Caco-2 (cell line): ENCODE measurements around the gene NR4A3. TPM values are rescaled to one million over a fixed set of nuclear protein-coding genes. Genes with fewer than 3 reads are reported as not detected.

Source experiments
- BruUV-seq: library from RNA; stranded (reverse); fragments of 400-500 nt; replicated peaks from 2 replicates; lab custom pipeline; 2021; lab: Mats Ljungman, UMichigan
- CTCF ChIA-PET: fragments of 300-600 bp; sonication (Branson Sonifier 250); formaldehyde crosslinking; loops from one replicate; lab custom pipeline; 2022; ENCODE audit warnings: antibody characterized with exemption; lab: Charles Lee
- POLR2A ChIA-PET: fragments of 300-600 bp; sonication (Branson Sonifier 250); formaldehyde crosslinking; loops from one replicate; lab custom pipeline; 2022; ENCODE audit warnings: antibody characterized with exemption; lab: Charles Lee
- DNase-seq, 2 experiments: peaks; one replicate each; pipeline versions ENCODE4 v3.0.0 to v3.0.0-alpha.2; 2020 to 2022
- H3K27me3 ChIP-seq: replicated peaks from 2 replicates; pipeline ENCODE4 v1.6.0; 2011; ENCODE audit warnings: low read length; ENCODE audit not compliant: control insufficient read depth, insufficient read depth
- H3K36me3 ChIP-seq: 2 replicates; pipeline ENCODE4 v1.5.1; 2011; ENCODE audit warnings: low read length; ENCODE audit not compliant: control insufficient read depth, insufficient read depth
- H3K4me1 ChIP-seq: fragments of 250-450 bp; sonication (Bioruptor Pico); 2 replicates; pipeline ENCODE4 v1.5.1; 2020; ENCODE audit warnings: mild to moderate bottlenecking
- H3K4me3 ChIP-seq: 2 replicates; pipeline ENCODE4 v1.5.1; 2011; ENCODE audit warnings: low read depth, mild to moderate bottlenecking, control low read depth, low read length
- H3K9me3 ChIP-seq: fragments of 250-450 bp; sonication (Bioruptor Pico); 2 replicates; pipeline ENCODE4 v1.5.1; 2020; ENCODE audit warnings: mild to moderate bottlenecking, moderate library complexity
- H3K27ac Mint-ChIP-seq: one replicate; pipeline ENCODE4 v1.8.0; 2022; ENCODE audit warnings: mixed read lengths; ENCODE audit not compliant: unreplicated experiment
- H3K27me3 Mint-ChIP-seq: one replicate; pipeline ENCODE4 v1.8.0; 2022; ENCODE audit warnings: mixed read lengths; ENCODE audit not compliant: insufficient read depth, unreplicated experiment
- H3K36me3 Mint-ChIP-seq: one replicate; pipeline ENCODE4 v1.8.0; 2022; ENCODE audit warnings: mild to moderate bottlenecking, mixed read lengths; ENCODE audit not compliant: insufficient read depth, unreplicated experiment
- H3K4me1 Mint-ChIP-seq: one replicate; pipeline ENCODE4 v1.8.0; 2022; ENCODE audit warnings: low read depth, mixed read lengths; ENCODE audit not compliant: unreplicated experiment
- H3K4me3 Mint-ChIP-seq: one replicate; pipeline ENCODE4 v1.8.0; 2022; ENCODE audit warnings: mild to moderate bottlenecking, moderate library complexity, mixed read lengths; ENCODE audit not compliant: unreplicated experiment
- H3K9me3 Mint-ChIP-seq: one replicate; pipeline ENCODE4 v1.8.0; 2022; ENCODE audit warnings: mixed read lengths; ENCODE audit not compliant: unreplicated experiment
- intact Hi-C: fragments of 100-400 bp; cut with micrococcal nuclease; formaldehyde crosslinking; loops from one replicate; pipeline ENCODE4 v1.10.0; 2022; ENCODE audit not compliant: unreplicated experiment
- total RNA-seq: library from RNA; stranded (reverse); gene quantifications from 2 replicates; pipeline ENCODE4 v1.2.3, GENCODE V29; 2022
- TF ChIP-seq, protein P1 (sequence below), 2 experiments: fragments of 200-600 bp in 1 of 2; IDR thresholded peaks; 1 replicate in 1 of 2; 2 replicates in 1 of 2; pipeline versions ENCODE4 v1.5.1 to v1.8.0; 2011 to 2022; ENCODE audit warnings: antibody characterized with exemption in 1 of 2, control low read depth in 1 of 2, inconsistent platforms in 1 of 2, low read depth in 1 of 2, low read length in 1 of 2, mild to moderate bottlenecking in 1 of 2, moderate library complexity in 1 of 2; ENCODE audit not compliant: insufficient read depth in 1 of 2, severe bottlenecking in 1 of 2, unreplicated experiment in 1 of 2

The NR4A3 gene
- total RNA-seq, 1 experiment from 2014 or later: 0.39 TPM

DNA sequence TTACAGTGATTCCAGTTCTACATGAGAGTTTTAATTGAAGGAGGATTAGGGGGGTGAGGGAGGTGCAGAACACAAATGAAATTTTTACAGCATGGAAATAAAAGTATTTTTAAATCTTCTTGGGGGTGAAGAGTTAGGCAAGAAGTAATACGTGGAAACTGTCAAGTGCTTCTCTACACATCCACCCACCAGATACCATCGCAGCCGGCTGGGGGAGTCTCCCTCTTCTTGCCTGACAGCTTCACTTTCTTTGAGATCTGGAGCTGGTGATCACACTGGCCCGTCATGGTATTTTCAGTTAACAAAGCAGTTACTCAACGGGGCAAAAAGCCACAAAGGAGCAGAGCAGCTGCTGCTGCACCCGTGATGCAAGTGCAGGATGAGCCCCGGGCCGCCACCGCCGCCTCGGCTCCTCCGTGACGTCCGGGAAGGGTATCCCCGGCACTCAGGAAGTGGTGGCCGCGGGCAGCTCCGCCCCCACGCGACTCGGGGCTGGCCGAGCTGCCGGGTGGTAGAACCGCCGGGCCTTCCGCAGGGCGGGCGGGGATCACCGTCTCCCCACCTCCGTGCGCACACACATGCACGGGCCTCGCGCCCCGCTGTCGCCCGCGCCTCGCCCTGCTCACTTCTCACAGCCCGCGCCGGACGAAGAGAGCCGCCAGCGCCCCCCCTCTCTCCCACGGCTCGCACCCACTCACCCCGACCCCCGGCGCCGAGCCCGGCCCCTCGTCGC lies 2.4 kb upstream of the NR4A3 start:
- Mint-ChIP-seq H3K27me3 (peaks cover 3% of the 10 kb centered on the region), H3K9me3 (no peaks in the 10 kb centered on the region), H3K27ac (peak overlapping the region; percentile 71), H3K4me3 (peak overlapping the region; percentile 72), H3K4me1 (peaks cover 7% of the 10 kb centered on the region), H3K36me3 (peaks cover 15% of the 10 kb centered on the region)
- BruUV-seq: no TSS peak
- Histone ChIP-seq H3K4me3 (peak overlapping the region; percentile 95), H3K27me3 (peaks cover 6% of the 10 kb centered on the region), H3K36me3 (no peaks in the 10 kb centered on the region), H3K9me3 (no peaks in the 10 kb centered on the region), H3K4me1 (peaks cover 4% of the 10 kb centered on the region; the same call in 1 of the 2 replicates)
- intact Hi-C loops: no loop called here
- ChIA-PET POLR2A (no interaction called here), CTCF (no interaction called here)
- DNase-seq: peak; percentile 88 to 89
- TF ChIP-seq, protein P1, sequence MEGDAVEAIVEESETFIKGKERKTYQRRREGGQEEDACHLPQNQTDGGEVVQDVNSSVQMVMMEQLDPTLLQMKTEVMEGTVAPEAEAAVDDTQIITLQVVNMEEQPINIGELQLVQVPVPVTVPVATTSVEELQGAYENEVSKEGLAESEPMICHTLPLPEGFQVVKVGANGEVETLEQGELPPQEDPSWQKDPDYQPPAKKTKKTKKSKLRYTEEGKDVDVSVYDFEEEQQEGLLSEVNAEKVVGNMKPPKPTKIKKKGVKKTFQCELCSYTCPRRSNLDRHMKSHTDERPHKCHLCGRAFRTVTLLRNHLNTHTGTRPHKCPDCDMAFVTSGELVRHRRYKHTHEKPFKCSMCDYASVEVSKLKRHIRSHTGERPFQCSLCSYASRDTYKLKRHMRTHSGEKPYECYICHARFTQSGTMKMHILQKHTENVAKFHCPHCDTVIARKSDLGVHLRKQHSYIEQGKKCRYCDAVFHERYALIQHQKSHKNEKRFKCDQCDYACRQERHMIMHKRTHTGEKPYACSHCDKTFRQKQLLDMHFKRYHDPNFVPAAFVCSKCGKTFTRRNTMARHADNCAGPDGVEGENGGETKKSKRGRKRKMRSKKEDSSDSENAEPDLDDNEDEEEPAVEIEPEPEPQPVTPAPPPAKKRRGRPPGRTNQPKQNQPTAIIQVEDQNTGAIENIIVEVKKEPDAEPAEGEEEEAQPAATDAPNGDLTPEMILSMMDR (IDR thresholded peaks at IDR 0.05; ENCODE audit: insufficient read depth in 1 of 2, low read depth in 1 of 2, low read length in 1 of 2, severe bottlenecking in 1 of 2, unreplicated experiment in 1 of 2): no peak

- Histone ChIP-seq H3K4me1 (peaks cover 4% of the 10 kb centered on the region), H3K36me3 (no peaks in the 10 kb centered on the region), H3K4me3 (peak overlapping the region; percentile 95), H3K9me3 (no peaks in the 10 kb centered on the region), H3K27me3 (peaks cover 8% of the 10 kb centered on the region)
- ChIA-PET POLR2A (no interaction called here), CTCF (no interaction called here)
- Mint-ChIP-seq H3K27me3 (peaks cover 3% of the 10 kb centered on the region), H3K36me3 (peaks cover 15% of the 10 kb centered on the region), H3K9me3 (no peaks in the 10 kb centered on the region), H3K4me1 (peaks cover 7% of the 10 kb centered on the region), H3K27ac (peak overlapping the region; percentile 71), H3K4me3 (peak overlapping the region; percentile 72)
- DNase-seq: peak; percentile 92 to 94
- TF ChIP-seq, protein P1 (IDR thresholded peaks at IDR 0.05; ENCODE audit: insufficient read depth in 1 of 2, low read depth in 1 of 2, low read length in 1 of 2, severe bottlenecking in 1 of 2, unreplicated experiment in 1 of 2): no peak
- no TSS peak for BruUV-seq
- intact Hi-C loops: loop anchor here (1.0 to 10.0 kb wide), 8 partner anchors 13 to 777 kb away; partner anchors contain the start of genes ALG2, ERP44, INVS and SEC61B
Measured at GRCh38 chr9:99819856-99820684, 1.6 kb upstream of the NR4A3 start.

DNA sequence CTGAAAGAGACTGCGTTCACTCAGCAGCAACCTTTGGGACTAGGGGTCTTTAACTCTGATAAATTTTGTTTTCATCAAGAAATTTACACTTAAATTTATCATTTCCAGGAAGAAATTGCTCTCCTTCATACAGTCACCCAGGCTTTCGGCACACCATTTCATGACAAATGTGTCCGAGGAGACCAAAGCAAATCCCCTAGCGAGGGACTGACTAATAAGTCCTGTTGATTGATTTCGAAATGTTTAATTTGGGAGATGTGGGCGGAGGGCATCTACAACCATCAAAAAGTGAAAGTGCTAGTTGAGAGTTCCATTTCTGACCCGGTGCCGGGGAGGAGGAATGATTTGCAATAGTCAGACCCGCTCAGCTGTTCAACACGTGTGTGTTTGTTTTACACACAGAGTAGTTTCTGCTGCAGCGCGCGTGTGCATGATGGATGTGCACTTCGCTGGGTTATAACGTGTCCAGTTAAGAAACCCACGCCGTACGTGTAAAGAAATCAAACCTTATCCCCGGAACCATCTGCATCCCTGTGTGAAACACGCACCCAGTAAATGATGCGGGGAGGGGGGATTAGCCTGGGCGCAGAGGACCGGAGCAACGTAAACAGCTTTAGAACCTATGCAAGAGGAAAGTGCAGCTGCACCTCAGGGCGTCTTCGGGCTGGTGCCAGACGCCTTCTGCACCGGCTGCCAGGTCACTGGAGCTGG lies 845 bp upstream of the NR4A3 start:
- TF ChIP-seq, protein P1 (IDR thresholded peaks at IDR 0.05; ENCODE audit: insufficient read depth in 1 of 2, low read depth in 1 of 2, low read length in 1 of 2, severe bottlenecking in 1 of 2, unreplicated experiment in 1 of 2): no peak
- no peaks in the 10 kb centered on the region for H3K9me3 ChIP-seq
- intact Hi-C loops: loop anchor here (1.0 to 10.0 kb wide), 9 partner anchors 14 to 776 kb away; partner anchors contain the start of genes ALG2, ERP44, INVS and SEC61B
- Mint-ChIP-seq H3K27ac (peak overlapping the region; percentile 71), H3K9me3 (no peaks in the 10 kb centered on the region), H3K4me1 (peaks cover 7% of the 10 kb centered on the region), H3K36me3 (peaks cover 15% of the 10 kb centered on the region), H3K4me3 (peak overlapping the region; percentile 72), H3K27me3 (peaks cover 3% of the 10 kb centered on the region)
- no peaks in the 10 kb centered on the region for H3K36me3 ChIP-seq
- POLR2A ChIA-PET: no interaction called here
- BruUV-seq: no TSS peak
- peak; percentile 27 to 38 for DNase-seq
- CTCF ChIA-PET: no interaction called here
- peaks cover 8% of the 10 kb centered on the region for H3K27me3 ChIP-seq
- peaks cover 4% of the 10 kb centered on the region for H3K4me1 ChIP-seq
- H3K4me3 ChIP-seq: peak overlapping the region; percentile 95
